IPS DF 4.7 (cell line): ENCODE results near the gene CD74.

Experiments used
- DNase-seq: peaks from one replicate; pipeline ENCODE4 v3.0.0-alpha.2; 2013; ENCODE audit warnings: low spot score; ENCODE audit errors: extremely low read depth

Gene CD74

DNA sequence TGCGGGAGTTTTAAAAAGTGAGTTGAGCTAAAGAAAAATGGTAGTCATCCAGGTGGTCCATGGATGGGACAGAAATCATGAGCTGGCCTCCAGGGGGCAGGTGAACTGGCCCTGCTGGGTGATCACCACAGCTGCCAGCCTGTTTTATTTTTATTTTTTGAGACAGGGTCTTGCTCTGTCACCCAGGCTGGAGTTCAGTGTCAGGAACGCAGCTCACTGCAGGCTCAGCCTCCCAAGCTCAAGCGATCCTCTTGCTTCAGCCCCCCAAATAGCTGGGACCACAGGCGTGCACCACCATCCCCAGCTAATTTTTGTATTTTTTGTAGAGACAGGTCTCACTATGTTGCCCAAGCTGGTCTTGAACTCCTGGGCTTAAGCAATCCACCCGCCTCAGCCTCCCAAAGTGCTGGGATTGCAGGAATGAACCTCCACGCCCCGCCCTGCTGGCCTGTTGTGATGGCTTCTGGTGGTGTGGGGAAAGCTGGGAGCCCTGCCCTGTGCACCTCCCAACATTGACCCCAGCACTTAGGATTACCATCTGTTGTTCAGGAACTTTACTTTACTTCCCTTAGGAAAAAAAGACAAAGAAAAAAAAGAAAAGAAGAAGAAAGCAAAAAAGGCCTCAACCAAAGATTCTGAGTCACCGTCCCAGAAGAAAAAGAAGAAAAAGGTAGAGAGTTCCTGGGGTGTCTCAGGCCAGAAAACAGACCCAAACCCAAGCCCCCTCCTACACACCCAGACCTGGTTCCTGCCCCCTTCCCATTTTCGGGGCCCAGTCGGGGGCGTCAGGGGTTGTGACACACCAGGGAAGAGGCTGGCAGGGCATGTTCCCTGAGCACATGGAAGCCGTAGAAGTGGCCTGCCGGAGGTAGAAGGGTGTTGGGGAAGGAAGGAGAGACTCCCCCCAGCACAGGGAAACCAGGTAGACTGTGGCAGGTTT lies 14.7 kb downstream of the CD74 start:
- no peak for DNase-seq

DNA sequence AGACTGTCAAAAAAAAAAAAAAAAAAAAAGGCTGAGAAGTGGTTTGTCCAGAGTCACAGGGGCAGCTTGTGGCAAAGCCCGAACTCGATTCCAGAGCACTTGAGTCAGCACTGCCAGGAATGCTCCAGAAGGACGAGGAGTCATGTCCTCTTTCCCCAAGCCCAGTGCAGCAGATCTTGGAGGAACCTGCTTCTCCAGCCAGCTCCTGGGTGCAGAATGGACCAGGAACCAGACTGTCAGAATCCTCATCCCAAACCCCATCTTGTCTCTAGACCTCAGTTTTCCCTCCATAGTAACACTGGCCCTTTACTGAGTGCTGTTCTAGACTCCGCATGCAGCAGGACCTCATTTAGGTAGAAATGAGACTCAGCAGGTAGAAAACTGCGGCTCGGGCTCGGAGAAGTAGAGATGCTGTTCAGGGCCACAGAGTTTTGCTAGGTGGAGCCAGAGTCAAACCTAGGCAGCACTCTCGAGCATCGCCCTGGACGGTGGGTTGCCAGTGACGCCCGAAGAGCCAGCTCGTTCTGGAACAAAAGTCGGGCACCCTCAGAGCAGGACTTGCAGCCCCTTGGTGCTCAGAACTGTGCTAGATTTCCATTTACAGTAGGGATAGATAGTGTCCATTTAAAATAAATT lies 15.4 kb downstream of the CD74 start:
- DNase-seq = no peak

DNA sequence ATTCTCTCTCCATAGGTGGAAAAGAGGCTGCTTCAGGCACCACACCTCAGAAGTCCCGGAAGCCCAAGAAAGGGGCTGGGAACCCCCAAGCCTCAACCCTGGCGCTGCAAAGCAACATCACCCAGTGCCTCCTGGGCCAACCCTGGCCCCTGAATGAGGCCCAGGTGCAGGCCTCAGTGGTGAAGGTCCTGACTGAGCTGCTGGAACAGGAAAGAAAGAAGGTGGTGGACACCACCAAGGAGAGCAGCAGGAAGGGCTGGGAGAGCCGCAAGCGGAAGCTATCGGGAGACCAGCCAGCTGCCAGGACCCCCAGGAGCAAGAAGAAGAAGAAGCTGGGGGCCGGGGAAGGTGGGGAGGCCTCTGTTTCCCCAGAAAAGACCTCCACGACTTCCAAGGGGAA lies 16.4 kb downstream of the CD74 start:
- no peak for DNase-seq

DNA sequence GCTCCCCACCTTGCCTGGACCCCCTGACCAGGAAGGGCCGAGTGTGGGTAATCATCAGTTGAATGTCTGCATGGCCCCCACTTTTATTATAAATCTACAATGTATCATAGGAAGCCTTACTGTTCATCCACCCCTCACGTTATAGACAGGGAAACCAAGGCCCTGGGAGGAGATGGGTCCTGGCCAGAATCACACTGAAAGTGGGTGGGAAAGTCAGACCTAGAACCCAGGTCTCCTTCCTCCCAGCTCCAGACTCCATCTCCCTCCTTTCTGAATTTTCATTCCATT lies 17.1 kb downstream of the CD74 start:
- no peak for DNase-seq

DNA sequence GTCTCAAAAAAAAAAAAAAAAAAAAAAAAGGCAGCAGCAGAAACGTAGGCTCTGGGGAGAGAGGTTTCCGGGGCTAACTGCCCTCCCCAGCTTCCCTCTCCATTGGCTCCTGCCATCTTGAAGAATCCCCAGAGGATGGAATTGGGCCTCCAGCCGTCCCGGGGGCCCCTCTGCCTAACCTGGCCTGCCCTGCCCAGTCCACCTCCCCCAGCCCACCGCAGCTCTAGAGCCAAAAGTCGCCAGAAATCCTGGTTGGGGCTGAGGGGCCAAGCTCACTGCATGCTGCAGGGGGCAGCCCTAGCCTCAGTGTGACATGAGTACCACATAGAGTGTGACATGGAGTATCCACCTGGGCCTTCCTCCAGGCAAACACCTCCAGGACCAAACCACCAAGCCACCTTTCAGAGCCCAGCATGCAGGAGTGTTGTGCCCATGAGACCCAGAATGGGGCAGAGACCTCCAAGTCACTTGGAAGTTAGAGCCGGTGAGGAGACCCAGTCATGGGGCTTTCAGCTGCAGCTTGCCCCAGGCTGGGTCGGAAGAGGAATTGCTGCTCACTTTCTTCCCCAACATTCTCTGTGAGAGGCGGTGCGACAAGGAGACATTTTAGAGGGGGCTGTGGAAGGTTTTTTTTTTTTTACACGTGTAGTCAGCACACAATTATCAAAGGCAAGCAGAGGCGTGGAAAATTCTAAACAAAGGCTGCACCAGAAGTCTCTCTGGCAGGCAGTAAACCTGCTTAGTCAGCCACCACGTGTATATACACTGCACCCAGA lies 17.6 kb downstream of the CD74 start:
- no peak for DNase-seq

DNA sequence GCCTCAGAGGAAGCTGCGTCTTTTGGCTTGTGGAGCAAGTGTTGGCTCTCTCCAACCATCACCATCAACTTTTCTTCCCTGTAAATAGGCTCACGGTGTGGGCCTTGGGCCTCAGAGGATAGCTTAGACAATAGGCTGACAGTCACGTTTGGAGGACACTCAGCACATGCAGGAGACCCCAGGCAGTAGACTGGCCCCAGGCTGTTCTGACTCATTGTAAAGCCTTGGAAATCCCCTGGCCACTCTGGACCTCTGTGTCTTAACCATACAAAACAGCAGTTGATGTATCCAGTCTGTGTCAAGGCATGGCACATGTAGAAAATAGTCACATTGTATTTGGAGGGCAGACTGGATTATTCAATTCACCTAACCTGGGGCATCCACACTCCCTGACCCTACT lies 18.6 kb downstream of the CD74 start:
- no peak for DNase-seq

DNA sequence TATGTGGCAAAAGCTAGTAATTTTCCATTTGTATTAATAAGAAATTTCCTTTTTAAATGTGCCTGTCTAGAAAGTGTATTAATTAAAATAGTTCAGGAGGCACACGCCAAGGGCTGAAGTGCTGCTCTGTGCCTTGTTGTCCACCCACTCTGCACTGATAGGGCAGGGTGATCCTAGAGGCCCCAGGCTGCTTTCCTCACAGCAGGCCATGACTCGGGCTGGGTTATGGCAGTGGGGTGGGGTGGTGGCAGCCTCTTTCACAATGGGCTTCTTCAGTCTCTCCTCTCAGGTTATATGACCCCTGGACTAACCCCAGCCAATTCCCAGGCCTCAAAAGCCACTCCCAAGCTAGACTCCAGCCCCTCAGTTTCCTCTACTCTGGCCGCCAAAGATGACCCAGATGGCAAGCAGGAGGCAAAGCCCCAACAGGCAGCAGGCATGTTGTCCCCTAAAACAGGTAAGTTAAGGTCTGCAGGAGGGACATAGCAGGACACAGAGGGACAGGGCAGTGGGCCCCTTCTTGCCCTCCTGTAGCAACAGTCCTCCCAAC lies 19.5 kb downstream of the CD74 start:
- no peak for DNase-seq

DNA sequence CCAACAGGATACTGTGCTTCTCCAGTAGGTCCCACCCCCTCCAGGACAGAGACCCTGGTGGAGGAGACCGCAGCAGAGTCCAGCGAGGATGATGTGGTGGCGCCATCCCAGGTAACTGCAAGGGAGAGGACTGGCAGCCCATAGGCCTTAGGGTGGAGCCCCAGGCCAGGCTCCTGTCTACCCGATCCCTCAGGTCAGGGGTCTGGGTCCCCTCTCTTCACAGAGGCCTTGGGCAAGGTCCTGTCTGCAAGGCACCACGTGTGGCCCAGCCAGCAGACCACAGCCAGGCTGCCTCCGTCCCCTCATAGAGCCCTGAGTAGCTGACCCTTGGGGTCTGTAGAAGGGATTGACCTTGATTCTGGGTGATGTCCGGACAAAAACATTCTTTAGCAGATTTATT lies 20.0 kb downstream of the CD74 start:
- no peak for DNase-seq

DNA sequence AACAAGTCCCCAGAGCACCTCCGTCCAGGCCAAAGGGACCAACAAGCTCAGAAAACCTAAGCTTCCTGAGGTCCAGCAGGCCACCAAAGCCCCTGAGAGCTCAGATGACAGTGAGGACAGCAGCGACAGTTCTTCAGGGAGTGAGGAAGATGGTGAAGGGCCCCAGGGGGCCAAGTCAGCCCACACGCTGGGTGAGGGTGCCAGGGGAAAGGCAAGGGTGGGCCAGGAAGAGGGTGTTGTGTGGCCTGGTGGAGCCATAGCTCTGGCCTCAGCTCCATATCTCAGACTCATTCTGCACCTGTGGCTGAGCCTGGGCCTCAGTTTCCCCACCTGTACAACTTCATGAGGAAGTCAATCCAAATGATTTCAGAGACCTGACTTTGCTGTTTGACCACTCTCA lies 20.7 kb downstream of the CD74 start:
- no peak for DNase-seq

DNA sequence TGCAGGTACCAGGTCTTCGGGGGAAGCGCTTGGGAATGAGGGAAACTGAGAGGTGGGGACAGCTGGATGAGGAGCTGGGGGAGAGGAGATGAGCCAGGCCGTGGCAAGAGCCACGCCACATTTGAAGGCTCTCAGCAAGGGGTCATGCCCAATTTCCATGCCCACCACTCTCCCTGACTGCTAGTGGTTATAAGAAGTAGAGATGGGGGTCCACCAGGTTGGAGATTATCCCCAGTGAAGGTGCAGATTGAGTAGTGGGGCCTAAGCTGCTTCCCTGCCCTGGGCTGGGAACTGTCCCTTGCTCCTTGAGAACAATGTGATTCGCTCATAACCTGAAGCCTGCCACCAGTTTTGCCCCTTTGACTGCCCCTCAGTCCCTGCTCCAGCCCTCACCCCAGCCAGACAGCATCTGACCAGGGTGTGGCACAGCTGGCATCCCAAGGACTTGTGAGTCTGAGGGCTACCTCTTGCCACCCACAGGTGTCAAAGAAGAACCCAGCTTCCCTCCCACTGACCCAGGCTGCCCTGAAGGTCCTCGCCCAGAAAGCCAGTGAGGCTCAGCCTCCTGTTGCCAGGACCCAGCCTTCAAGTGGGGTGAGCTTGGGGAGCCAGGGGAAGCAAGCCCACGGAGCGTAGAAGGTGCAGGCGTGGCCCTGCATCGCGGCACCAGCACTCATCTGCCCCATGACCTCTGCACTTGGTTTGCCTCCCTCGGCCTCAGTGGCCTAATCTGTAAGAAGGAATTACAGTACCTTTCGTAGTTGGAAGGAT lies 21.5 kb downstream of the CD74 start:
- no peak for DNase-seq

DNA sequence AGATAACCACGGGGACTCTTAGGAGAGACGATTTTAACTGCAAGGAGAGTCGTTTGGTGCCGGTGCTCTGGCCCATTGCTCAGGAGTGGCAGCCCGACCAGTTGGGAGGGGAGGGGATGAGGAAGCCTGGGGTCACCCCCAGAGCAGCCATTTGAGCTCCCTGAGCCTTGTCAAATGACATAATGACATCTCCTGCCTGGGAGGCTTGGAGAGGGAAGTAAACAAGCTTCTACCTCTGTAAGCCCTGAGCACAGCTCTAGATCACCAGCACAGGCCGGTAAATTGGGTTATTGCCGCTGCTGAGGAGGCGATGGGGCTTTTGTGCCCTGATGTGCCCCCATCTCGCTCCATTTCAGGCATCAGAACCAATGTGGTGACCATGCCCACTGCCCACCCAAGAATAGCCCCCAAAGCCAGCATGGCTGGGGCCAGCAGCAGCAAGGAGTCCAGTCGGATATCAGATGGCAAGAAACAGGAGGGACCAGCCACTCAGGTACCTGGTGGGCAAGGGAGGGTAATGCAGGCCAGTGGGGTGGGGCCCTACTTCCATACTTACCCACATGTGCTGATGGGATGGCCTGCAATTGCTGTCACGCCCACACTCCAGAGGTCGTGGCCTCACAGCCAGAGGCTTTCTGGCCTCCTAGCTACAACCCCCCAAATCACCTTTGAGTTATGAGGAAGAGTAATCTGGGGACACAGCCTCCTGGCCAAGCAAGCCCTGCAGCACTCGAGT lies 23.0 kb downstream of the CD74 start:
- DNase-seq = no peak

DNA sequence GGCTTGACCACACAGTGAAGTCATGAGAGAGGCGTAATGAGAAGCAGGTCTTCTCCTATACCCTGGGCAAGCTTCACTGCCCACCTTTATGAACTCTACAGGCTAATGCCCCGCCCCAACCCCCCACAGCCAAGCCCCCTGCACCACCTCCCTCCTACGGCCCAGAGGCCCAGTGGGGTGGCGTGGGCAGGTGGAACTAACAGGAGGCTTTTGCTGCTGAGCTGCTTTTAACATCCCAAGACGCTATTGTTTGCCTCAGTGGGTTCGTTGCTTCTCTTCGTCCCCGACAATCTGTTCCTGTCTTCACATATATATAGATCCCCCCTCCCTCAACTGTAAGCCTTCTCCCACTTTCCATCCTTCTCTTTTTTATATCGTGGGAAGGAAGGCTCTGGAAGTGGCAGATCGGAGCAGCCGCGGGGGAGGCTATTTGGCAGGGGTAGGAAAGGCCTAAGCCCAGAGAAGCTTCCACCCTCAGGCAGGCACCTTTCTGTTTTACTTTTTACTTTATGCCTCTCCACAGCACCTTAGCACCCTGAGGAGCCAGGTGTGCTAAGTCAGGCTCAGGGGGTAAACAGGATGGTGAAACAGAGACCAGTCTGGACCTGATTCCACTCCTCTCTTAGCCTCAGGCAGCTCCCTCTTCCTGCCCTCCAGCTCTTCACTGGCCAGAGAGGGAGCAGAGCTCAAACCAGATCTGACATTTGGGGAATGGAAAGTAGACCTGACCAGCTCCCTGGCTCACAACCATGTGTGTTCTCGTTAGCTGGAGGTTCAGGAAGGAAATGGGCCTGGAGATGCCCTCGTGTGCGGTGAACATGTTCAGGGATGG lies 26.5 kb downstream of the CD74 start:
- DNase-seq = no peak

DNA sequence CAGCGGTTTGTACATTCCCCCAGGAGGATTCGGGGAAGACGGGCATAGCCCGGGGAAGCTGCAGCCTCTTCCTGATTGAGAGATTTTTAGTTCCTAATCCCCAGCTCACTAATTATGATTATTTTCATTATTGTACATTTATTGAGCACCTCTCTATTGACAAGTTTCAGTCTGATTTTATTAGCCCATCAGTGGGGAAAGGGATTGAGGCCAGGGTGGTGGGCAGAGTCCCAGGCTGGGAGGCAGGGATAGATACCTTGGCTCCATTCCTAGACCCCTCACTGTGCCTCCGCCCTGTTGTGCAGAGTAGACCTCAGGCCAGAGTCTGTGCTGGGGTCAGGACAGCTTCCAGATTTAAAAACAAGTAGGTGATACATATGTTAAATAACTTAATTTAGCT lies 28.0 kb downstream of the CD74 start:
- DNase-seq = no peak

DNA sequence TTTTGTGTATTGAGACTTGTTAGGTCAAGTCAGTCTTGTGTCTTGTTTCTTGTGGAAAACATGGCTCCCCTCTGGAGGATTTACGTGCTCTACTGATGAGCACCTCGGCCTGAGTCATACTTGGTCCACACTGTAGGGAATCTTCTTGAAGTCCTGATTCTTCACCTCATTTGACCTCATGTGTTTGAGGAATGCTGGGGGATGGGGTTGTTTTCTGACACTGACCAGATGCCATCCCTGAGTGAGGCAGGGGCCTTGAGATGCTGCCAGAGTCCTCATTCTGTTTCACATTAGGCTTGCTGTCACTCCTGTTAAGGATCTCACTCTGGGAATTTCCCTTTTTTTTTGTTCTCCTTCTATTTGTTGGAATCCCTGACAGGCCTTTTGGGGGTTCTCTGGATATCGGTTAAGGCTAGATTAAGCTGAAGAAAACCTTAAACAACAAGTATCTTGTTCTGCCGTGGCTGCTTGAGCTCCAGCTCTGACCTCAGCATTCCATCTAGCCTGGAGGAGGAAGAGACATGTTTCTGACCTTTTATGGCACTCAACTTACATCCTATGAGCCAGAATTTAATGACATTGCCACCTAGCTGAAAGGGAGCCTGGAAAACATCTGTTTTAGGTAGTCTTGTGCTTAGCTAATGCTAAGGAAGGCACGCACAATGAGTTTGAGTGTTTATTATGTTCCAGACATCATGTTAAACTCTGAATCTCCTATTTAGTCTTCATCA lies 34.6 kb downstream of the CD74 start:
- no peak for DNase-seq

DNA sequence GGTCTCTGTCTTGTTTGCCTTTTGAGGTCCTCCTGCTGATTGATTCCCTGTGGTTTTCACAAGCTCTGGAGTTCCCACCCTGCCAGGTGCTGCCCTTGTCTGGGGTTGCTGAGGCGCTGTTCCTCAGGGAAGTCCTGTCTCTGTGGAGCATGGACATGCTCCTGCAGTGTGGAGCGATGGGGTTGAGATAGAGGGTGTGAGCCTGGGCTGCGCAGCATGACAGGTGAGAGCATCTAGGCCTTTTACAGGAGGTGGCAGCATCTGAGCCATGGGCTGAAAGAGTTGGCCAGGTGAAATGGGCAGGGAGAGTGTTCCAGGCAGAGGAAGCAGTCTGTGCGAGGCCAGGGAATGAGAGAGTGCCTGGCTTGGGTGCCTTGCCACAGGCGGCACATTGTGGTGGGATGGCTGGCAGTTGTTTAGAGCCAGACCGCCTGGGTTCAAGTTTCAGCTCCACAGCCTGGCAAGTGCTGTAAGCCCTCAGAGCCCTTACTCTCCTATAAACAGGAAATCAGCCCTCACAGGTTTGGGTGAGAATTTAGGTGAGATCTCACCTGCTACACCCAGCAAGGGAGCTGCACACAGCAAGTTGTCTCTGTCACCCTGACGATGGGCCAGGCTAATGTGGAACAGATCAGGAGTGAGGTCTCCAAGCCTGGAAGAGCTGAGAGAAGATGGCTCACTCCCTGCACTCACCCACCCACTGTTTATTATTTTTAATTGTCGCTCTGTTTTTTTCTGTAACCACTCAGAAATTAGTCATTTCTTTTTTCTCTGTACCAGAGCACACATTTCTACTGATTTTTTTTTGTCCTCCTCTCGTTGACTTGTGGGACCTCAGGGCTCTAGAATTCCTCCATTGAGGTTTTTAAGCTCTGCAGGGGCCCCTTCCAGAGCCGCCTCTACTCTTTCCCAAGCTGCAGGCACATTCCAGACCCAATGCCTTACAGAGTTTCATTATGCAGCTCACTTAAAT lies 35.6 kb downstream of the CD74 start:
- no peak for DNase-seq

DNA sequence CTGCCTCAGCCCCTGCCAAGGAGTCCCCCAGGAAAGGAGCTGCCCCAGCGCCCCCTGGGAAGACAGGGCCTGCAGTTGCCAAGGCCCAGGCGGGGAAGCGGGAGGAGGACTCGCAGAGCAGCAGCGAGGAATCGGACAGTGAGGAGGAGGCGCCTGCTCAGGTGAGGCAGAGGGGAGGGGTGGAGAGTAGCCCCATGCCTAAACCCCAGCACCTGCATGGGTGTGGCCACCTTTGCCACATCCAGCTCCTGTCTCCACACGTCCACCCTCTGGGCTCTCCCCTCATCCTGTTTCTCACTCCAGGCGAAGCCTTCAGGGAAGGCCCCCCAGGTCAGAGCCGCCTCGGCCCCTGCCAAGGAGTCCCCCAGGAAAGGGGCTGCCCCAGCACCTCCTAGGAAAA lies 38.1 kb downstream of the CD74 start:
- no peak for DNase-seq

DNA sequence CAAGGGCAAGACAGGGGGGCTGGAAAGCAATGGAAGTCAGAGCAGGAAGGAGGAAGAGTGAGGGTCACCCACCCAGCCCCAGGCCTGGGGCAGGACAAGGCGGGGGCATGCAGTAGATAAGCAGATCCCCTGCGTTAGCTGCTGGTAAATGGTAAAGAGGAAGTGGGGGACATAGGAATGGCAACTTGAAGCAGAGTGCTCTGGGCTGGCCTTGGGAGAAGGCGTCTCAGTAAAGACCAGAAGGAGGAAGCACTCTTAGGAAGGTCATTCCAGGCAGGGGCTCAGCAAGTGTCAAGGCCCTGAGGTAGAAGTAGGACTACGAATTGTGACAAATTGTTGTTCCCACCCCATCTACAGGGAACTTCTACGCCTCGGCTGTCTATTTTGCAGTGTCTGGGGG lies 40.1 kb downstream of the CD74 start:
- no peak for DNase-seq

DNA sequence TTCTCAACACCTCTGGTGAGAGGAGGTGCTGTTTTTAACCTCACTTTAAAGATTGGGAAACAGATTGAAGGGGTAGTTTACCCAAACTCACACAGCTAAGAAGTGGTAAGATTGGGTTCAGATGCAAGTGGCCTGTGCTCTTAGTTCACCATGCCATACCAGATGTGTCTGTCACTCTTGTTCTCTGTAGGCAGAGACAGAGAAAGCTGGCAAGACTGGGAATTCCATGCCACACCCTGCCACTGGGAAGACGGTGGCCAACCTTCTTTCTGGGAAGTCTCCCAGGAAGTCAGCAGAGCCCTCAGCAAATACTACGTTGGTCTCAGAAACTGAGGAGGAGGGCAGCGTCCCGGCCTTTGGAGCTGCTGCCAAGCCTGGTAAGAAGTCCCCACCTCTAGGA lies 44.2 kb downstream of the CD74 start:
- DNase-seq = no peak
